B cell (primary cell): ENCODE measurements around the gene PCSK1. TPM values are rescaled to one million over a fixed set of nuclear protein-coding genes. Genes with fewer than 3 reads are reported as not detected.

ENCODE experiments used
- ATAC-seq: fragments of 200-7000 bp; cut with Tn5 transposase; one replicate; pipeline ENCODE4 v1.10.0; 2021; ENCODE audit warnings: low read depth, mild to moderate bottlenecking, moderate number of reproducible peaks, moderate library complexity
- CTCF ChIA-PET: fragments of 350-600 bp; sonication (Branson Sonifier 250); formaldehyde crosslinking; loops from one replicate; lab custom pipeline; 2021; ENCODE audit warnings: antibody characterized with exemption, inconsistent platforms; lab: Charles Lee
- POLR2A ChIA-PET: fragments of 350-600 bp; sonication (Branson Sonifier 250); formaldehyde crosslinking; loops from one replicate; lab custom pipeline; 2021; ENCODE audit warnings: antibody characterized with exemption; lab: Charles Lee
- DNase-seq: peaks from one replicate; pipeline ENCODE4 v3.0.0; 2013
- H2AFZ ChIP-seq: 2 replicates; pipeline ENCODE4 v1.6.1; 2012; ENCODE audit warnings: mild to moderate bottlenecking, low read depth, low read length; ENCODE audit not compliant: insufficient read depth, poor library complexity, severe bottlenecking
- H3K27ac ChIP-seq, 2 donors: 1 replicate in 1 of 2; 2 replicates in 1 of 2; pipeline ENCODE4 v1.5.1; 2012 to 2013; ENCODE audit warnings: low read length in 2 of 2, mild to moderate bottlenecking in 2 of 2, moderate library complexity in 1 of 2
- H3K27me3 ChIP-seq, 4 experiments: fragments of 200-600 bp in 1 of 4; sonication (generic) in 1 of 4; replicated peaks in 1 of 4; 1 replicate in 2 of 4; 2 replicates in 2 of 4; pipeline versions ENCODE4 v1.6.1 to v1.7.0; 2013 to 2016; ENCODE audit warnings: low read length in 3 of 4, mild to moderate bottlenecking in 2 of 4, mixed read lengths in 1 of 4, moderate library complexity in 1 of 4; ENCODE audit not compliant: insufficient read depth in 4 of 4, control insufficient read depth in 3 of 4; ENCODE audit errors: control extremely low read depth in 1 of 4
- H3K36me3 ChIP-seq, 2 experiments: replicated peaks in 1 of 2; 1 replicate in 1 of 2; 2 replicates in 1 of 2; pipeline versions ENCODE4 v1.6.1 to v1.7.1; 2013; ENCODE audit warnings: low read length in 1 of 2; ENCODE audit not compliant: insufficient read depth in 2 of 2, control insufficient read depth in 1 of 2; ENCODE audit errors: control extremely low read depth in 1 of 2, extremely low read depth in 1 of 2
- H3K4me1 ChIP-seq, 2 donors: fragments of 200-600 bp in 1 of 2; sonication (generic) in 1 of 2; 1 replicate in 1 of 2; 2 replicates in 1 of 2; pipeline versions ENCODE4 v1.5.1 to v1.6.1; 2013 to 2017; ENCODE audit warnings: low read length in 2 of 2; ENCODE audit not compliant: control insufficient read depth in 2 of 2, insufficient read depth in 2 of 2
- H3K4me2 ChIP-seq: replicated peaks from 2 replicates; pipeline ENCODE3; 2012; ENCODE audit warnings: mild to moderate bottlenecking, low read depth, low read length; ENCODE audit not compliant: poor library complexity, severe bottlenecking
- H3K4me3 ChIP-seq, 5 experiments: fragments of 200-600 bp in 1 of 5; sonication (generic) in 1 of 5; 1 replicate in 3 of 5; 2 replicates in 2 of 5; pipeline versions ENCODE4 v1.5.1 to v1.7.0; 2011 to 2016; ENCODE audit warnings: low read length in 4 of 5, mild to moderate bottlenecking in 4 of 5, low read depth in 2 of 5, control low read depth in 1 of 5, moderate library complexity in 1 of 5; ENCODE audit not compliant: insufficient read depth in 1 of 5; ENCODE audit errors: control extremely low read depth in 1 of 5, extremely low read depth in 1 of 5
- H3K79me2 ChIP-seq: fragments of 200-600 bp; sonication (generic); one replicate; pipeline ENCODE4 v1.6.0; 2016; ENCODE audit warnings: low read length; ENCODE audit not compliant: control insufficient read depth, insufficient read depth
- H3K9ac ChIP-seq: fragments of 200-600 bp; sonication (generic); 2 replicates; pipeline ENCODE4 v1.6.1; 2017; ENCODE audit warnings: mild to moderate bottlenecking, low read length, moderate library complexity
- H3K9me3 ChIP-seq, 3 donors: one replicate each; pipeline versions ENCODE4 v1.6.1 to v1.7.1; 2013; ENCODE audit warnings: low read length in 2 of 3; ENCODE audit not compliant: control insufficient read depth in 2 of 3, insufficient read depth in 1 of 3; ENCODE audit errors: control extremely low read depth in 1 of 3
- H4K20me1 ChIP-seq: 2 replicates; pipeline ENCODE4 v1.6.0; 2012; ENCODE audit warnings: mild to moderate bottlenecking, low read length; ENCODE audit not compliant: insufficient read depth, control insufficient read depth, poor library complexity, severe bottlenecking
- H3K27ac Mint-ChIP-seq: one replicate; pipeline ENCODE4 v1.8.0; 2021; ENCODE audit warnings: mixed read lengths
- H3K27me3 Mint-ChIP-seq: one replicate; pipeline ENCODE4 v1.8.0; 2021; ENCODE audit warnings: mixed read lengths
- H3K4me1 Mint-ChIP-seq: one replicate; pipeline ENCODE4 v1.8.0; 2021; ENCODE audit warnings: mixed read lengths
- H3K4me3 Mint-ChIP-seq: one replicate; pipeline ENCODE4 v1.8.0; 2021; ENCODE audit warnings: mixed read lengths
- H3K9me3 Mint-ChIP-seq: one replicate; pipeline ENCODE4 v1.8.0; 2022; ENCODE audit warnings: mixed read lengths; ENCODE audit not compliant: insufficient read depth
- CTCF ChIP-seq: fragments of 200-600 bp; IDR thresholded peaks from one replicate; pipeline ENCODE4 v1.8.0; 2022; ENCODE audit warnings: antibody characterized with exemption, mild to moderate bottlenecking
- EZH2 ChIP-seq: IDR thresholded peaks from 2 replicates; pipeline ENCODE4 v1.6.1; 2012; ENCODE audit warnings: borderline replicate concordance, low read depth, mild to moderate bottlenecking, moderate library complexity, low read length; ENCODE audit not compliant: insufficient read depth, poor library complexity, severe bottlenecking
- WGBS: methylation state at CpG from one replicate; pipeline ENCODE4 v1.1.5; 2013; ENCODE audit warnings: missing lambda C conversion rate; ENCODE audit not compliant: insufficient coverage; 5-methylcytosine and 5-hydroxymethylcytosine counted together
- intact Hi-C: fragments of 100-400 bp; cut with micrococcal nuclease; formaldehyde crosslinking; loops from one replicate; pipeline ENCODE4 v1.10.0; 2022
- polyA plus RNA-seq: library from polyadenylated mRNA; depleted of rRNA; stranded (reverse); fragments of >200 nt; gene quantifications from 2 replicates; pipeline ENCODE4 v1.2.3, GENCODE V29; 2012
- total RNA-seq, 2 donors: library from RNA; stranded (reverse); fragments of 120-200 nt in 1 of 2; gene quantifications; 1 replicate in 1 of 2; 2 replicates in 1 of 2; pipeline versions ENCODE4 v1.2.3 to v1.2.4, GENCODE V29; 2013 to 2022

PCSK1 gene
- total and polyA plus RNA-seq, 2 donors (not counting 1 experiment from before 2014, with no cell fraction given): not detected

- no peaks in the 10 kb centered on the region for H3K79me2 ChIP-seq
- no peaks in the 10 kb centered on the region for H3K36me3 ChIP-seq
- ChIA-PET POLR2A (no interaction called here), CTCF (no interaction called here)
- Mint-ChIP-seq H3K4me3 (no peak overlapping the region), H3K27me3 (peaks cover 30% of the 10 kb centered on the region), H3K9me3 (peaks cover 3% of the 10 kb centered on the region), H3K4me1 (no peaks in the 10 kb centered on the region), H3K27ac (no peak overlapping the region)
- H3K4me3 ChIP-seq: no peak overlapping the region
- H3K27ac ChIP-seq: no peak overlapping the region
- H3K4me2 ChIP-seq: no peak overlapping the region
- WGBS: 50% methylated on average over 1 of the region's 2 CpGs
- DNase-seq (no peak), ATAC-seq (no peak)
- H3K9ac ChIP-seq: no peak overlapping the region
- H4K20me1 ChIP-seq: no peaks in the 10 kb centered on the region
- H2AFZ ChIP-seq: no peak overlapping the region
- no peaks in the 10 kb centered on the region for H3K4me1 ChIP-seq
- peaks cover 0 to 5% (median 0%) of the 10 kb centered on the region in 4 experiments for H3K27me3 ChIP-seq
- H3K9me3 ChIP-seq: no peaks in the 10 kb centered on the region
- intact Hi-C loops: no loop called here
- TF ChIP-seq EZH2 (no peak), CTCF (no peak)
These were observed 41.1 kb downstream of the PCSK1 start for GRCh38 chr5:96391921-96392320.

GRCh38 chr5:96388176-96388575 is 44.9 kb downstream of the PCSK1 start:
- Mint-ChIP-seq H3K9me3 (no peaks in the 10 kb centered on the region), H3K27ac (no peak overlapping the region), H3K4me3 (no peak overlapping the region), H3K27me3 (peaks cover 22% of the 10 kb centered on the region), H3K4me1 (no peaks in the 10 kb centered on the region)
- CTCF ChIA-PET: no interaction called here
- ATAC-seq (no peak), DNase-seq (no peak)
- Histone ChIP-seq H3K36me3 (no peaks in the 10 kb centered on the region), H3K4me2 (no peak overlapping the region), H3K9ac (no peak overlapping the region), H3K27ac (no peak overlapping the region), H3K4me1 (no peaks in the 10 kb centered on the region), H3K79me2 (no peaks in the 10 kb centered on the region), H4K20me1 (no peaks in the 10 kb centered on the region), H2AFZ (no peak overlapping the region), H3K27me3 (peaks cover 0 to 2% (median 0%) of the 10 kb centered on the region in 4 experiments), H3K4me3 (no peak overlapping the region), H3K9me3 (no peaks in the 10 kb centered on the region)
- intact Hi-C loops: no loop called here
- TF ChIP-seq CTCF (no peak), EZH2 (no peak)
- 70% methylated on average over 2 of the region's 3 CpGs for WGBS
- POLR2A ChIA-PET: no interaction called here
